ENCODE measurements around the gene EZR. TPM values are rescaled to one million over a fixed set of nuclear protein-coding genes. Genes with fewer than 3 reads are reported as not detected.
A peak's percentile ranks its signal among the peaks of the same experiment; 100 is the strongest.

Gene EZR
- total and polyA plus RNA-seq, 10 of the 15 experiments (the other 5 are each of a cell fraction or from before 2014, with no cell fraction given) = 79.1 to 282 (median 161) TPM

- Histone ChIP-seq H3K36me3 (ENCODE audit: control insufficient read depth in 2 of 2, insufficient read depth in 2 of 2, low read length in 1 of 2) (peaks cover 59 to 62% of the 10 kb centered on the region in 2 experiments), H3K9me3 (replicated peaks; ENCODE audit: control insufficient read depth, insufficient read depth, low read length) (no peaks in the 10 kb centered on the region), H3K9ac (ENCODE audit: control insufficient read depth, insufficient read depth, low read length) (no peak overlapping the region), H3K4me3 (no peak overlapping the region), H3K4me2 (ENCODE audit: control insufficient read depth, insufficient read depth) (no peak overlapping the region), H3K79me2 (ENCODE audit: control insufficient read depth, insufficient read depth, low read length) (peaks cover 11% of the 10 kb centered on the region), H4K20me1 (ENCODE audit: control insufficient read depth, insufficient read depth) (no peaks in the 10 kb centered on the region; the same call in 1 of the 2 replicates), H2AFZ (ENCODE audit: control insufficient read depth, low read depth, low read length) (no peak overlapping the region), H3K4me1 (ENCODE audit: control insufficient read depth, insufficient read depth, low read length) (peaks cover 8% of the 10 kb centered on the region), H3K27ac (ENCODE audit: control insufficient read depth, insufficient read depth) (no peak overlapping the region), H3K27me3 (replicated peaks in 1 of 2; ENCODE audit: control insufficient read depth in 2 of 2, insufficient read depth in 2 of 2, low read length in 1 of 2) (no peaks in the 10 kb centered on the region)
- POLR2A ChIA-PET = interaction anchor here (1.0 kb wide), 1 partner anchor 27 kb away, joined by 3 read pairs; no protein-coding TSS in a partner anchor
- FAIRE-seq (no peak), DNase-seq (ENCODE audit: low read depth, low spot score) (no peak), ATAC-seq (no peak)
- CTCF ChIA-PET = no interaction called here
- BruUV-seq (replicated peaks) = no TSS peak
- WGBS (ENCODE audit: insufficient coverage, insufficient replicate concordance, low lambda C conversion rate, missing lambda C conversion rate) = 88% methylated on average over 12 of the region's 12 CpGs
- RAD21 ChIA-PET (ENCODE audit: unreplicated experiment) = no interaction called here
- TF ChIP-seq CHD1 (IDR thresholded peaks at IDR 0.05; ENCODE audit: low read depth, low read length) = no peak
- no peak for TF ChIP-seq ZNF217 (IDR thresholded peaks at IDR 0.05)
- TF ChIP-seq POLR2A (IDR thresholded peaks at IDR 0.05; ENCODE audit: low read depth, low read length) = peak; percentile 13; the same call in 1 of the 2 replicates
- no peak for TF ChIP-seq CHD4 (IDR thresholded peaks at IDR 0.05)
- TF ChIP-seq JUND (IDR thresholded peaks at IDR 0.05; ENCODE audit: low read depth, low read length) = no peak
- no peak for TF ChIP-seq ZNF592 (IDR thresholded peaks at IDR 0.05)
- intact Hi-C loops (cut with micrococcal nuclease; ENCODE audit: unreplicated experiment) (no loop called here), in situ Hi-C loops (cut with MboI) (loop anchor here (5.0 kb wide), 1 partner anchor 78 kb away; no protein-coding TSS in a partner anchor)
- SMC1A ChIA-PET (ENCODE audit: uncharacterized antibody, unreplicated experiment) = interaction anchor here (1.0 to 1.8 kb wide), 2 partner anchors 186 to 190 kb away, joined by 3 to 6 read pairs; no protein-coding TSS in a partner anchor
These were observed 34.1 kb downstream of the EZR start for GRCh38 chr6:158785036-158785435.
